K562 (cell line): ENCODE results near the gene OVOL1. TPM values are rescaled to one million over a fixed set of nuclear protein-coding genes. Genes with fewer than 3 reads are reported as not detected.

Source experiments
- ATAC-seq: fragments of 200-7000 bp; cut with Tn5 transposase; 3 replicates; pipeline ENCODE4 v1.9.1; 2020; ENCODE audit warnings: moderate library complexity
- BruUV-seq: library from RNA; stranded (reverse); fragments of 400-500 nt; replicated peaks from 2 replicates; lab custom pipeline; 2021; lab: Mats Ljungman, UMichigan
- CTCF ChIA-PET: fragments of 300-600 bp; formaldehyde crosslinking; extraction: SDS; loops from one replicate; lab custom pipeline; 2021; ENCODE audit warnings: low intra/inter-chr PET ratio; lab: Yijun Ruan, JAX
- POLR2A ChIA-PET: fragments of 300-600, 350-650 bp; sonication (Branson Sonifier 250); formaldehyde crosslinking; extraction: SDS; loops from one replicate; lab custom pipeline; 2021; ENCODE audit warnings: antibody characterized with exemption, inconsistent platforms; lab: Yijun Ruan, JAX
- DNase-seq, 4 experiments: peaks; one replicate each; pipeline versions ENCODE4 v3.0.0 to v3.0.0-alpha.2; 2011 to 2018; ENCODE audit warnings: low spot score in 3 of 4, mixed read lengths in 3 of 4; ENCODE audit errors: extremely low read depth in 1 of 4
- FAIRE-seq: peaks from 2 replicates; lab custom pipeline; 2011; peaks lifted over from hg19 to GRCh38; lab: Jason Lieb, UNC
- H2AFZ ChIP-seq: 2 replicates; pipeline ENCODE4 v1.6.0; 2011; ENCODE audit warnings: low read depth, low read length, control low read depth, inconsistent platforms
- H3K27ac ChIP-seq: fragments of 200-600 bp; 3 replicates; pipeline ENCODE4 v1.8.0; 2011; ENCODE audit warnings: low read depth, mild to moderate bottlenecking, control low read depth, inconsistent platforms, low read length, moderate library complexity, mixed read lengths; ENCODE audit errors: extremely low read depth
- H3K27me3 ChIP-seq, 2 experiments: fragments of 300-600 bp in 1 of 2; 2 replicates in 1 of 2; 3 replicates in 1 of 2; pipeline versions ENCODE4 v1.6.0 to v1.8.0; 2011; ENCODE audit warnings: inconsistent platforms in 2 of 2, low read length in 2 of 2, mild to moderate bottlenecking in 1 of 2, mixed read lengths in 1 of 2, moderate library complexity in 1 of 2; ENCODE audit not compliant: control insufficient read depth in 2 of 2, insufficient read depth in 2 of 2
- H3K36me3 ChIP-seq: fragments of 300-600 bp; 3 replicates; pipeline ENCODE4 v1.8.0; 2011; ENCODE audit warnings: mild to moderate bottlenecking, low read length, inconsistent platforms; ENCODE audit not compliant: control insufficient read depth, insufficient read depth
- H3K4me1 ChIP-seq, 2 experiments: fragments of 200-600 bp in 1 of 2; replicated peaks in 1 of 2; 2 replicates in 1 of 2; 3 replicates in 1 of 2; pipeline versions ENCODE4 v1.5.1 to v1.8.0; 2011; ENCODE audit warnings: inconsistent platforms in 2 of 2, low read length in 2 of 2, mild to moderate bottlenecking in 1 of 2, mixed read lengths in 1 of 2, moderate library complexity in 1 of 2; ENCODE audit not compliant: control insufficient read depth in 2 of 2, insufficient read depth in 2 of 2
- H3K4me2 ChIP-seq: 2 replicates; pipeline ENCODE4 v1.6.1; 2011; ENCODE audit warnings: low read length, control low read depth, inconsistent platforms, mixed read lengths; ENCODE audit not compliant: insufficient read depth
- H3K4me3 ChIP-seq: fragments of 200-600 bp; sonication (generic), shearing (Covaris generic); 2 replicates; pipeline ENCODE4 v1.5.1; 2016; ENCODE audit warnings: control low read depth, inconsistent platforms
- H3K79me2 ChIP-seq: fragments of 200-600 bp; 3 replicates; pipeline ENCODE4 v1.8.0; 2011; ENCODE audit warnings: low read length, inconsistent platforms; ENCODE audit not compliant: control insufficient read depth, insufficient read depth
- H3K9ac ChIP-seq, 2 experiments: 2 replicates each; pipeline versions ENCODE4 v1.6.0 to v1.6.1; 2011; ENCODE audit warnings: low read depth in 2 of 2, low read length in 2 of 2, control low read depth in 1 of 2, inconsistent platforms in 1 of 2, mild to moderate bottlenecking in 1 of 2, mixed read lengths in 1 of 2; ENCODE audit not compliant: insufficient read depth in 1 of 2
- H3K9me1 ChIP-seq: one replicate; pipeline ENCODE4 v1.6.0; 2011; ENCODE audit warnings: inconsistent platforms, mild to moderate bottlenecking, low read length, moderate library complexity; ENCODE audit not compliant: control insufficient read depth, insufficient read depth
- H3K9me3 ChIP-seq: replicated peaks from 2 replicates; pipeline ENCODE4 v1.5.1; 2011; ENCODE audit warnings: low read depth, low read length, inconsistent platforms; ENCODE audit not compliant: control insufficient read depth, insufficient read depth
- H4K20me1 ChIP-seq: replicated peaks from 2 replicates; pipeline ENCODE4 v1.6.1; 2011; ENCODE audit warnings: low read length, inconsistent platforms, mixed read lengths; ENCODE audit not compliant: control insufficient read depth, insufficient read depth
- CTCF ChIP-seq, 3 experiments: IDR thresholded peaks in 2 of 3; conservative IDR thresholded peaks in 1 of 3; 2 replicates each; pipeline ENCODE4 v1.5.1; 2011 to 2012; ENCODE audit warnings: low read length in 3 of 3, mild to moderate bottlenecking in 3 of 3, control low read depth in 2 of 3, improper control_type of control experiment in 1 of 3, inconsistent platforms in 1 of 3, low read depth in 1 of 3, mixed read lengths in 1 of 3, moderate library complexity in 1 of 3; ENCODE audit not compliant: insufficient read depth in 2 of 3
- NFYB ChIP-seq: IDR thresholded peaks from 2 replicates; pipeline ENCODE4 v1.6.1; 2011; ENCODE audit warnings: mild to moderate bottlenecking, moderate library complexity; ENCODE audit not compliant: insufficient read length; ENCODE audit errors: extremely low read depth
- PYGO2 ChIP-seq: fragments of 450-650 bp; IDR thresholded peaks from 2 replicates; pipeline ENCODE4 v1.6.1; 2016; ENCODE audit warnings: mild to moderate bottlenecking, missing genetic modification characterization, moderate library complexity, missing compliant biosample characterization
- WGBS: fragments of 100-300 bp; shearing (Covaris generic); methylation state at CpG from one replicate; pipeline ENCODE4 v1.1.6; 2016; ENCODE audit warnings: low coverage, mixed read lengths; ENCODE audit not compliant: insufficient coverage; ENCODE audit errors: missing lambda C conversion rate; 5-methylcytosine and 5-hydroxymethylcytosine counted together
- in situ Hi-C: fragments of 300-500 bp; cut with MboI; formaldehyde crosslinking; loops from 4 replicates; pipeline ENCODE4 v1.15.0; 2018; ENCODE audit warnings: inconsistent platforms, mixed read lengths
- intact Hi-C: fragments of 100-400 bp; cut with micrococcal nuclease; formaldehyde crosslinking; loops from 2 replicates; pipeline ENCODE4 v1.14.2; 2022
- polyA plus RNA-seq, 8 experiments: library from polyadenylated mRNA; depleted of rRNA in 4 of 8; stranded (reverse) in 5 of 8; unstranded in 3 of 8; fragments of >200 nt; fragmentation: Nextera tagmentation in 2 of 8; fragmentation: Illumina TruSeq in 1 of 8; extraction: Ambion mirVana in 2 of 8; extraction: Trizol in 1 of 8; gene quantifications; 2 replicates each; pipeline versions ENCODE4 v1.2.1 to v1.2.3, GENCODE V29; 2011 to 2014; ENCODE audit warnings: inconsistent platforms in 1 of 8, missing spikeins in 1 of 8
- total RNA-seq, 7 experiments: library from RNA; depleted of rRNA in 6 of 7; stranded (reverse); fragments of >200 nt in 6 of 7; fragmentation: Illumina TruSeq in 2 of 7; extraction: Trizol in 2 of 7; gene quantifications; 2 replicates each; pipeline versions ENCODE4 v1.2.1 to v1.2.3, GENCODE V29; 2011 to 2021; ENCODE audit warnings: low replicate concordance in 1 of 7

The OVOL1 gene
- total and polyA plus RNA-seq, 9 of the 15 experiments (the other 6 are each of a cell fraction or from before 2014, with no cell fraction given), result 0.09 TPM; not detected in 8

GRCh38 chr11:65771589-65772112 lies 15.2 kb upstream of the OVOL1 start (continued):
- TF ChIP-seq PYGO2 (tag), result no peak

GRCh38 chr11:65773784-65774411 lies 13.0 kb upstream of the OVOL1 start:
- POLR2A ChIA-PET, result interaction anchor here (0.6 to 1.2 kb wide), 2 partner anchors 162 to 249 kb away, joined by 3 read pairs; partner anchors contain the start of gene SCYL1
- in situ Hi-C loops, result no loop called here

More at GRCh38 chr11:65773784-65774411, 13.0 kb upstream of the OVOL1 start:
- H3K27ac ChIP-seq, result no peak overlapping the region
- DNase-seq (no peak), FAIRE-seq (no peak), ATAC-seq (no peak)
- H3K9me1 ChIP-seq, result peaks cover 4% of the 10 kb centered on the region
- intact Hi-C loops, result loop anchor here (5.0 kb wide), 1 partner anchor 62 kb away; the partner anchor contains the start of gene KAT5
- H3K4me1 ChIP-seq, result peaks cover 0 to 14% of the 10 kb centered on the region in 2 experiments; a peak in 2 of 5 replicates
- no peaks in the 10 kb centered on the region; the same call in 1 of the 2 replicates for H4K20me1 ChIP-seq
- H3K36me3 ChIP-seq, result peaks cover 28% of the 10 kb centered on the region; the same call in 2 of the 3 replicates
- H3K4me2 ChIP-seq, result no peak overlapping the region
- peak in 2 of 3 experiments; percentile 2 to 14; a peak in 1 of 6 replicates for TF ChIP-seq CTCF (IDR thresholded peaks at IDR 0.05 in 2 of 3, conservative IDR thresholded peaks at IDR 0.05 in 1 of 3; ENCODE audit: insufficient read depth in 2 of 3, low read depth in 1 of 3, low read length in 3 of 3)
- no peak for TF ChIP-seq NFYB
- WGBS, result 64% methylated on average over 7 of the region's 8 CpGs
- H3K9ac ChIP-seq, result no peak overlapping the region
- no peaks in the 10 kb centered on the region for H3K9me3 ChIP-seq
- no TSS peak for BruUV-seq
- no peak overlapping the region for H2AFZ ChIP-seq
- no peak overlapping the region for H3K4me3 ChIP-seq
- H3K79me2 ChIP-seq, result peaks cover 5% of the 10 kb centered on the region
- CTCF ChIA-PET, result interaction anchor here (0.6 kb wide), 2 partner anchors 44 to 633 kb away, joined by 3 to 4 read pairs; no protein-coding TSS in a partner anchor
- H3K27me3 ChIP-seq, result no peaks in the 10 kb centered on the region
